ENCODE results near the gene DUS4L. TPM values are rescaled to one million over a fixed set of nuclear protein-coding genes. Genes with fewer than 3 reads are reported as not detected.

DUS4L gene
- total RNA-seq, 4 donors from 2014 or later = 6.6 to 14.5 (median 9.4) TPM

DNA sequence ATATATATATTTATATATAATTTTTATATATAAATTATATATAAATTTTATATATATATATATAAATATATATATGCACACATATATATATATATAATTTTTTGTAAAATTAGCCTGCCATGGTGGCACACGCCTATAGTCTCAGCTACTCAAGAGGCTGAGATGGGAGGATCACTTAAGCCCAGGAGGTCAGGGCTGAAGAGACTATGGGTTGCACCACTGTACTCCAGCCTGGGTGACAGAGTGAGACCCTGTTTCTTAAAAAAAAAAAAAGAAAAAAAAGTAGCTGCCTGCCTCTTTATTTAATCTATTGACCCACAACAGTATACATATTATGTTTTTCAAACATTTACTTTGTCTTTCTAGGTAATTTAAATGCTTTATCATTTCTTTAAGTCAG is 35.5 kb downstream of the DUS4L start:
- 94 to 100% methylated on average over 1 of the region's 1 CpG for WGBS, 2 donors
- intact Hi-C loops (cut with DNase I; ENCODE audit: low total_unique reads) = no loop called here
- H3K4me3 ChIP-seq (ENCODE audit: low read depth, poor library complexity, severe bottlenecking) = no peak overlapping the region
- TF ChIP-seq POLR2A (IDR thresholded peaks at IDR 0.05) = no peak
- TF ChIP-seq, protein P1, sequence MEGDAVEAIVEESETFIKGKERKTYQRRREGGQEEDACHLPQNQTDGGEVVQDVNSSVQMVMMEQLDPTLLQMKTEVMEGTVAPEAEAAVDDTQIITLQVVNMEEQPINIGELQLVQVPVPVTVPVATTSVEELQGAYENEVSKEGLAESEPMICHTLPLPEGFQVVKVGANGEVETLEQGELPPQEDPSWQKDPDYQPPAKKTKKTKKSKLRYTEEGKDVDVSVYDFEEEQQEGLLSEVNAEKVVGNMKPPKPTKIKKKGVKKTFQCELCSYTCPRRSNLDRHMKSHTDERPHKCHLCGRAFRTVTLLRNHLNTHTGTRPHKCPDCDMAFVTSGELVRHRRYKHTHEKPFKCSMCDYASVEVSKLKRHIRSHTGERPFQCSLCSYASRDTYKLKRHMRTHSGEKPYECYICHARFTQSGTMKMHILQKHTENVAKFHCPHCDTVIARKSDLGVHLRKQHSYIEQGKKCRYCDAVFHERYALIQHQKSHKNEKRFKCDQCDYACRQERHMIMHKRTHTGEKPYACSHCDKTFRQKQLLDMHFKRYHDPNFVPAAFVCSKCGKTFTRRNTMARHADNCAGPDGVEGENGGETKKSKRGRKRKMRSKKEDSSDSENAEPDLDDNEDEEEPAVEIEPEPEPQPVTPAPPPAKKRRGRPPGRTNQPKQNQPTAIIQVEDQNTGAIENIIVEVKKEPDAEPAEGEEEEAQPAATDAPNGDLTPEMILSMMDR (IDR thresholded peaks at IDR 0.05) = no peak
- no peak for DNase-seq (ENCODE audit: low spot score in 2 of 2)

DNA sequence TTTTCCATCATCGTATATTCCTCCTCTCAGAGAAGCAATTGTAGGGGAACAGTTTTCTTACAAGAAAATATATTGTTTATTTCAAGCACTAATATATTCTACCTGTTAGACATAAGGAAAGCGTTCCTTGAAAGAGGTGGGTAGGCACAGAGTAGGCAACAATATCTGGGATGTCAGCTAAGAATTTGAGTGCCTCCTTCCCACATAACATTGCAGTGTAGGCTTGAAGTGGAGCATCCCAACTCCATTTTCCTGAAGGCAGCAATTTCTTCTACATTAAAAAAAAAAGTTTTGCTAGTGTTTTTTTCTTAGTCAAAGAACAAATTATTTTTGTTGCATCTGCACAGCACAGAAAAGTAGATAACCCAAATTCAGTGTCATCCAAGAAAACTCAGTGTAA is 37.0 kb downstream of the DUS4L start:
- no peak overlapping the region for H3K4me3 ChIP-seq (ENCODE audit: low read depth, poor library complexity, severe bottlenecking)
- intact Hi-C loops (cut with DNase I; ENCODE audit: low total_unique reads) = no loop called here
- WGBS, 2 donors = 94 to 95% methylated on average over 2 of the region's 2 CpGs
- TF ChIP-seq, protein P1 (IDR thresholded peaks at IDR 0.05) = no peak
- no peak for TF ChIP-seq POLR2A (IDR thresholded peaks at IDR 0.05)
- DNase-seq (ENCODE audit: low spot score in 2 of 2) = no peak

DNA sequence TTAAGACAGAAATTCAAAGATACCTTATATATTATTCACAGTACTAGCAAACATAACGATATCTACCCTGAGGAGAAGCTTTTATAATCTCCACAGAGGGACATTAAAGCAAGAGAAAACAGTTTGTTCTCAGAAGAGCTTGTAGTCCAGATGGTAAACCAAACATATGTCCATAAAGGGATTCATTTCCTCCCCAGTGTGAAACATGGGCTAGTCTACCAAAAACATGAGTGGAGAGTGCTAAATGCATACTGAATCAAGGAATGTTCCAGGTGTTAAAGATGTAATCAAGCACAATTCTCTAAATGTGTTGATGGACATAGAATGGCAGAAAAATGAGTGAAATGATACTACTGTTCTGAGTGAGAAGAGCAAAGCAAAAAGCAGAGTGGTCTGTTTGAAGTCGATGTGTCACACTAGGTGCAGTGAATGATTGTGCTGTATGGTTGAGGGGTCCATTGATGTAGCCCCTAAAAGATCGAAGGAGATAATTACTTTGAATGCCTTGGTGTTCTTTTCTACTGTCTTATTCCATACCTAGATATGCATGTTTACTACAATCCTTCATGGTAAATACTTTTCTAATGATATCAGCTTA is 41.5 kb downstream of the DUS4L start:
- TF ChIP-seq, protein P1 (IDR thresholded peaks at IDR 0.05) = no peak
- no peak for TF ChIP-seq POLR2A (IDR thresholded peaks at IDR 0.05)
- H3K4me3 ChIP-seq (ENCODE audit: low read depth, poor library complexity, severe bottlenecking) = no peak overlapping the region
- WGBS, 2 donors = 88 to 96% methylated on average over 3 of the region's 3 CpGs
- no peak for DNase-seq (ENCODE audit: low spot score in 2 of 2)
- intact Hi-C loops (cut with DNase I; ENCODE audit: low total_unique reads) = no loop called here

DNA sequence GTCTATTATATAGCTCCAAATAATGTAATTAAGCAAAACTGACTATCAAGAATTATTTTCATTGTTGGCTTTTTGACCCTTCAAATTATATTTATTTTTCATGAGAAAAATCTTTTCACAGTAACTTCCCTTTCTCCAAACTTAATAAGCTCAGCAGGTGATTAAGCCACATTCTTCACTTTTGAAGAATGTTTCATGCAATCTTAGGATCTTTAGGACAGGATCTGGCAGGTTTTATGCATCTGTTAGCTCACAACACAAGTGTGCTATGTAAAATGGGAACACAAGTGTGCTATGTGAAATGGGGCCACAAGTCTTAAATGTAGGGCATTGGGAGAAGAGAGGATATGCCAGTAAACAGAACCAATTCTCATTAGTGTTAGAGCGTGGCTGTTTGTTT is 42.5 kb downstream of the DUS4L start:
- TF ChIP-seq, protein P1 (IDR thresholded peaks at IDR 0.05) = no peak
- intact Hi-C loops (cut with DNase I; ENCODE audit: low total_unique reads) = no loop called here
- WGBS, 2 donors = 96 to 100% methylated on average over 1 of the region's 1 CpG
- DNase-seq (ENCODE audit: low spot score in 2 of 2) = no peak
- H3K4me3 ChIP-seq (ENCODE audit: low read depth, poor library complexity, severe bottlenecking) = no peak overlapping the region

DNA sequence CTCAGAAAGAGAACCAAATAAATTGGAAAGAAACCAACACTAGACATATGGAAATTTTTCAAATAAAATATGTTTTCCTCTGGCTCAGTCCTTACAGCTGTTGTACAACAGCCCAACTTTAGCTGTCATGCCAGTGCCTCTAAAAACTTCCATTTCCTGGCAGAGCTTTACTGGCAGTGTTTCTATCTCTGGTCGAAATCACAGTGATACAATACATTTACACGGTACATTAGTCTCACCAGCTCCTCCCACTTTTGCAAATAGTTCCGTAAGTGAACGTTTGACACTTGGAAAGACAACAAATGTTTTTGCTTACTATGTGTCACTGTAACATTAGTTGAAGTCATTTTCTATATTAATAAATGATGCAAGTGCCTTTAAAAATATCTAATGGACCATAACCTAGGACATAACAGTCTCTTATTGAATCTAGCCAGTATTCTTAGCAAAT is 46.1 kb downstream of the DUS4L start:
- DNase-seq (ENCODE audit: low spot score in 2 of 2) = no peak
- H3K4me3 ChIP-seq (ENCODE audit: low read depth, poor library complexity, severe bottlenecking) = no peak overlapping the region
- TF ChIP-seq, protein P1 (IDR thresholded peaks at IDR 0.05) = no peak
- TF ChIP-seq POLR2A (IDR thresholded peaks at IDR 0.05) = no peak
- intact Hi-C loops (cut with DNase I; ENCODE audit: low total_unique reads) = no loop called here
- WGBS, 2 donors = 26 to 35% methylated on average over 4 of the region's 4 CpGs

DNA sequence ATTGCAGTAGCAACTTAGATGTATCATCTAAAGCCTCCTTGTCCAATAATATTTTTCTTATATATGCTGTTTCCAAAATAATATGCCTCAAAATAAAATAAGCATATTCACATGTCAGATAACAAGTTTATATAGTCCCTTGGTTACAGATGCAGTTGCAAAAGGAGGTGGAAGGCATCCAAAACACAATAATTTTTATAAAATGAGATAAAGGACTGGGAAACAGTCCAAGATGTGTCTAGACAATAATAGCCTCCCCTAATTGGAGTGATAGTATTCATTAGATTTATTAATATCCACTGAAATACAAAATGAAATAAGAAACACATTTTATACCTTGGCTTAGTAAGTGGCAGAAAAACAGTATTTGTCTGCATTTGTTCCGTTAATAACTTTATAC is 46.6 kb downstream of the DUS4L start:
- H3K4me3 ChIP-seq (ENCODE audit: low read depth, poor library complexity, severe bottlenecking) = no peak overlapping the region
- intact Hi-C loops (cut with DNase I; ENCODE audit: low total_unique reads) = no loop called here
- no peak for DNase-seq (ENCODE audit: low spot score in 2 of 2)
- 88 to 97% methylated on average over 1 of the region's 1 CpG for WGBS, 2 donors
- TF ChIP-seq, protein P1 (IDR thresholded peaks at IDR 0.05) = no peak

All from lower leg skin (tissue), 4 donors.